HT-29 (cell line): ENCODE data around the gene BRAT1. TPM values are rescaled to one million over a fixed set of nuclear protein-coding genes. Genes with fewer than 3 reads are reported as not detected.
"Not testable (repeated sequence)": the region's sequence is repeated elsewhere in the genome, so short reads cannot be mapped to it uniquely, and the experiment has no call there.

Source experiments
- DNase-seq: peaks from one replicate; pipeline ENCODE4 v3.0.0-alpha.2; 2015; ENCODE audit warnings: low spot score
- total RNA-seq: library from RNA; depleted of rRNA; stranded (reverse); fragments of >200 nt; shearing (Covaris generic); gene quantifications from 2 replicates; pipeline ENCODE4 v1.2.3, GENCODE V29; 2014; rRNA removed

Gene BRAT1
- total RNA-seq, result 101 and 106 TPM in 2 replicates

DNA sequence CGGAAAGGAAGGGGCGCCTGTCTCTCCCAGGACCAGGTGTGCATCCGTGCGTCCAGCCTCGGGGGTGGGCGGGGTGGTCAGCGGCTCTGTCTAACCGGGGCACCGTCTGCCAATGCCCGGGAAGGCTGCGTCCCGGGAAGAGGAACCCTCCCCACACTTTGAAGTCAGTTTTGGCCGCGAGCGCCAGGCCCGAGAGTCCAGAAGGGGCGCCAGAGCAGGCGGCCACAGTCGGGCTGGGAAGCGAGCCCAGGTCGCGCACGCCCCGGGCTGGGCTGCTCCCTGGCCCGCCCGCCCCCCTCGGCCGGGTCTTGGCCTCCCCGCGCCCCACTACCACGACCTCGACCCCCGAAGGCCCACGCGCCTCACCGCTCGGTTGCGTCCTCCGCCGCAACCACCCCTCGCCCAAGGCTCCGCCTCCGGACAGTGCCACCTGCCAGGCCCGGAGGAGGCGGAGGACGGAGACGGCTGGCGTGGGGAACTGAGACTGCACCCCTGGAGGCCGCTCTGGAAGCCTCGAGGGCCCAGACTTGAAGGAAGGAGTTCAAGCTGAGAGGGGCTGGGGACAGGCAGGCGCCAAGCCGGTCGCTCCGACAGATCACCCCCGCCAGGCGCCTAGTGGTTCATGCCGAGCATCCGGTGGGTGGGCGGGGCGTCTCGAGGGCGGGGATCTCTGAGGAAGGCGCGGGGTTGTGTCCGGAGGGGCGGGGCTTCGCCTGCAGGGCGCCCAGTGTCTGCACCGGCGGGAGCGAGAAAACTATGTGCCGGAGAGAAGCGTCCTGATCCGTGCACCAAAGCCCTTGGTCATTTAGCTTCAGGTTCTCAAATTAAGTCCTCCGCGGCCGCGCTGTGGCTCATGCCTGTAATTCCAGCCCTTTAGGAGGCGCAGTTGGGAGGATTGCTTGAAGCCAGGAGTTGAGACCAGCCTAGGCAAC, at the start of gene BRAT1:
BRAT1 (minus strand) TSS at position 404 of the 932 bp plus-strand sequence. CDS start 1,093 bp downstream, outside the sequence.
- DNase-seq, result peak; percentile 97

DNA sequence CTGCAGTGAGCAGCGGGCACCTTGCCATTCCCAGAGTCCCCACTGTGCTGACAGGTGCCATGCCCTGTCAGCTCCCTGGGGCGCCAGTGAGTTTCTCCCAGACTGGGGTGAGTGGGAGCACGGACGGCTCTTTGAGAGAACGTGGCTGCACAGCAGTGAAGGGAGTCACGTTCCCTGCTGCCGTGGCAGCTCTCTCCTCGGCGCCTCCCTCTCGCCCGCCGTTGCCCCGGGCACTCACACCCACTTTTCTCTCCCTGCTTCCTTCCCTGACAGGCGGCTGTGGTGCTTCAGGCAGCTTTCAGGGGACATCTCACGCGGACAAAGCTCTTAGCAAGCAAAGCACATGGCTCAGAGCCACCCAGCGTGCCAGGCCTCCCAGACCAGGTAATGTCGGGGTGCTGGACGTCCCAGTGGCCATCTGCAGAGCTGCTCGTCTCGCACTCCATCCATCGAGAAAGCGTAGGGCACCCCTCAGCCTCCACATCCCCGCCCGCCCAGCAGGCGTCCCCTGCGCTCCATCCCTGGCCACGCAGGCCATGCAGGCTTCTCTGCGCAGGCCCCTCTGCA, 49.4 kb upstream of the BRAT1 start:
- DNase-seq, result no peak

DNA sequence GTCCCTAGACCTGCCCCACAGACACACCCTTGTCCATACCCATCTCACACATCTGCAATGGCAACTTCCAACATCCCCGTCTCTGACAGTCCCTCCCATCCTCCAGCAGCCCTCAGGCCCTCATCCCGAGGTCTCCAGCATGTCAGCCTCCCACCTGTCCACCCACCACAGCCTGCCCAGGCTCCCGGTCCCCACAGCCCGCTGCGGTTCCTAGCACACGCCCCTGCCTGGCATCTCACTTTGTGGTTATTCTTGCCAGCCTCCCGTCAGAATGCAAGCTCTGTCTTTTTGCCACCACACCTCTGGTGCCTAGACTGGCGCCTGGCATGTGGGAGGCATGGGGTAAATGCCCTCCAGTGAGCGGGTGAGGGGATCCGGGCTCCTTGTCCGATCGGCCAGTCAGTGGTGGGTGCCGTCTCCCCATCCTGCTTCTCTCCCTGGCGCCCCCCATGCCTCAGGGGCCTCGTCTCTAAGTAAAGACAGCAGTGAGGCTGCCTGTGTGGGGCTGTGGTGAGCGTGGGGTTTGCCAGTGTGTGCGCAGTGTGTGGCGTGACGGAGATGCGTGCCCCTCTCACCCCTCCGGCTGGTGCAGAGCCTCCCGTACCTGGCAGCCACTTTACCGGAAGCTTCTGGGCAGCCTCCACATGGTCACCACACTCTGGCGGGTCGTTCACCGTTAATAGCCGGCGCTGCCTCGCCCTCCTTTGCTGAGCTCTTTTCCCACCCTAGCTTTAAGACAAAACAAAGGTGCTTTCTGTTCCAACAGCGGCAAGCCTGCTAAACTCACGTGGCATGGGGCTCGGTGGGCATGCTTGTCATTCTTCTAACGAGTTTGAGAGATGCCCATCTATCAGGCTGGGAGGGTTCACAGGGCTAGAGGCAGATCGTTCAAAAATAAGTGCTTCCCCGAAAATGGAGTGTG, 48.0 kb upstream of the BRAT1 start:
- DNase-seq, result no peak

DNA sequence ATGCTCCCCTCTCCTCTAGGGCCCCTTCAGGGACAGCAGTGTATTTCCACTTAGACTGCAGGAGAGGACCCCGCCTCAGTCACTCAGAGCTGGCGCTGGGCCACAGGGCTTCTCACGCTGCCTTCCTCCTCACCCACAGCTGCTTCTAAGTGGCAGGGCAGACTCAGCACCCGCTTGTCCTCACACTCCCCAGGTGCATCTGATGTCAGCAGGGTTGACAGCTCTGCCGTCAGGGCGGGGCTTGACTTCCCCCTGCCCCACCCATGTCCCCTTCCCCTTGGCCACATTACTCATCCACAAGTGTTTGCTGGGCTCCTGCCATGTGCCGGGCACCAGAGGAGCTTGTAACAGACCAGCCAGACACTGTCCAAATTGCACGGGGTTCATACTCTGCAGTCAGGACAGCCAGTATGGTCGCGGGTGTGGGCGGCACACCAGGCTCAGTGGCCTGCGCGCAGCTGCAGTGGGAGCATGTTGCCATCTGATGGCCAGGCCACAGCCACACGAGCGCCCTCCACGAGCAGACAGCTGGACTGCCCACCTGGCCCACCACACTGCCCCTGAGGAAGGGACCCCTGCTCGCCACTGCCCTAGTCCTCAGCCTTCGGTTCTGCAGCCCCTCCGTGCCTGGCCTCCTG, 47.2 kb upstream of the BRAT1 start:
- no peak for DNase-seq

DNA sequence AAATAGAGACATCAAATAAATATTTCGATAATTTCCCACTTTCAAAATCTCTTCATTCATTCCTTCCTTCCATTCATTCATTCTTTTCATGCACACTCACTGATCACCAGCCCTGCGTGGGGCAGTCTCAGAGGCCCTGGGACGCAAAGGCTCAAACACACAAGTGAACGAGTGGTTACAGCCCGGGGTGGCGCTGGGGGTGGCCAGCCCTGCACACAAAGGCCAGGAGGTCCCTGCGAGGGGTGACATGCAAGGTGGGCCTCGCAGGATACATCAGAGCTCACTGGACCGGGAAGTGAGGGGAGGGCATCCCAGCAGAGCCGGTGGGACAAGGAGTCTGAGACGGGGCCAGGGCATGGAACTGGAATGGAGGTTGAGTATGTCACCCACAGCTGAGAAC, 46.6 kb upstream of the BRAT1 start:
- no peak for DNase-seq

DNA sequence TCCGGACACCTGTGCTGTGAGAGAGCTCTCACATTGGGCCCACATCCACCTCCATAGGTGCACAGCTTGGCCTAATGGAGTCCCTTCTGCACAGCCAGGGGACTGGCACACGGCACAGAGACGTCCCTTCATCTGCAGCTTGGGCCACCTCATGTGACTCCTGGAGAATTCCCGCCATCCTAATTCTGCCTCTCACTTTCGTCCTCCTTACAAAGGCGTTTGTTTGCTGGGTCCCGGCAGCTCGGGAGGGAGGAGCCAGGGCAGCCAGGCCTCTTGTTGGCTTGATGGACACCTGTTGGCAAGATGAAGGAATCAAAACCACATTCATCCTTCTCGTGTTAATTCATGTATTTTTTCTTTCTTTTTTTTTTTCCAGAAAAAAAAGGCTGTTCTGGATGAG, 45.7 kb upstream of the BRAT1 start:
- no peak for DNase-seq

DNA sequence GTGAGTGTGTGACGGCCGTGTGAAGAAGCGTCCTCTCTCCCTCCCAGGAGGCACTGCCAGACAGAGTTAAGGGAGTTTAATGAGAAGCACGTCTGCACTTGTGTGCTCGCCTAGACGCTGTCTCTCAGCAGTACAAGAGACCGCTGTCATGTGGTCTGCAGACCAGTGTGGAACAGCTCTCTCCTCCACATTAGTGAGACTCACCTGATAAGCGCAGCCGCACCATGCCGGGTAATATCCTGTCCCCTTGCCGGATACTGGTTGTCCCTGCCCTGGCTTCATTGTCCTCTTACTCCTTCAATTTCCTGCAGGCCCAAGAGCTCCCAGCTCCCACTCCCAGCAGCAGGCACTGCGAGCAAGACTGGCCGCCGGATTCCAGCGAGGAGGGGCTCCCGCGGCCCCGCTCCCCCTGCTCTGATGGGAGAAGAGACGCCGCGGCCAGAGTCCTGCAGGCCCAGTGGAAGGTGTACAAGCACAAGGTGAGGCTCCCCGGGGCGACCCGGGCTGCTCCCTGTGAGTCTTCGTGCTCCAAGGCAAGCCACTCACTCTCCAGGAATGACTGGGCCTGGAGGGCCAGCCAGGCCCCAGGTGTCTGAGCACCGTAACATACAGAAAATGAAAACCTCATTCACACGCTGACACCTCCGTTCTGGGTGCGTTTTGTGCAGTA, 43.0 kb upstream of the BRAT1 start:
- no peak for DNase-seq

DNA sequence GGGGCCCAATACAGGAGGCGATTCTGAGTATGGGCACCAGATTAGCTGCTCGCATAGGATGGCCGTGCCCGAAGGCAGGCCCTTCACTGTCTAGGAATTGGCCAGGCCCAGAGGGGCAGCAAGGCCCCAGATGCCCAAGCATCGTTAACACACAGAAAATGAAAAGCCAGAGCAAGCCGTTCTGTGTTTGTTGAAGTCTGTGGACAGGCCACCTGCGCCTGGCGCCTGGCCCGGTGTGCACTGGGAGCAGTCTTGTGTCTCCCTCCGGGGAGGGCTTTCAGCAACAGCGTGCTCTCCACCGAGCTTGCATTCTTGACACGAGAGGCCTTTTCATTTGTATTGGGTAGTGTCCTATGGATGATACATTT, 41.9 kb upstream of the BRAT1 start:
- DNase-seq, result no peak

DNA sequence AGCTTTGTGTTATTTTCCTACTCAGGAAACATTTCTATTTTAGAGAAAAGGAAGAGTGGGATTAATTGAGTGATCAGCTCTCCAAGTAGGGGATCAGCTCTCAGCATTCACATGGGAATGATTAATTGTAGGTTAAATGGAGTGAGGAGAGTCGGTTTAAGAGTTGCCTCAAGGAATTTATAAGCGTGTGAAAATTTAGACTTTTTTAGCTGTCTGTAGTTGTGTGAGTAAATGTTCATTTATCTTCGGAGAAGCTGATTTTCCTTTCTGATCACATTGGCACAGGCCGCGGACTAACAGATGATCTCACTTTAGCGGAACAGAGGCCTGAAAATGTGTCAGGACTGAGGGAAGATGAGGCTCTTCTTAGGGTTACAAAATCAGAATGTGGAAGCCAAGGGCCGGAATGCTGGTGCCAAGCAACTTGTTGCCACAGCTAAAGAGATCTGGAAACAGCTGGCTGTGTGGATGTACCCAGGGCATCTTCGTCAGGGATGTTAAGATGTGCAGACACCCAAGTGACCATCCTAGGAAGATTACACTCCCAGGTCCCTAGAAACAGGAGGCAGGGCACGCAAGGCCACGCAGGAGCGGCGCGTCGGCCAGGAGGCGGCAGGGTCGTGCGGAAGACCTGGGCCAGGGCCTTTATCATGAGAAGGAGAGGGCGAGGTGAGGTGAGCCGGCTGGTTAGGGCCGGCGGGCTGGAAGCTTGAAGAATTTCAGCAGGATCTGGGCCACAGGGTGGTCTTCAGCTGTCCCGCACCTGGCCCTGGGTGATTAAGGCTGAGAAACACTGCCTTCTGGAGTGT, 41.3 kb upstream of the BRAT1 start:
- DNase-seq, result no peak

DNA sequence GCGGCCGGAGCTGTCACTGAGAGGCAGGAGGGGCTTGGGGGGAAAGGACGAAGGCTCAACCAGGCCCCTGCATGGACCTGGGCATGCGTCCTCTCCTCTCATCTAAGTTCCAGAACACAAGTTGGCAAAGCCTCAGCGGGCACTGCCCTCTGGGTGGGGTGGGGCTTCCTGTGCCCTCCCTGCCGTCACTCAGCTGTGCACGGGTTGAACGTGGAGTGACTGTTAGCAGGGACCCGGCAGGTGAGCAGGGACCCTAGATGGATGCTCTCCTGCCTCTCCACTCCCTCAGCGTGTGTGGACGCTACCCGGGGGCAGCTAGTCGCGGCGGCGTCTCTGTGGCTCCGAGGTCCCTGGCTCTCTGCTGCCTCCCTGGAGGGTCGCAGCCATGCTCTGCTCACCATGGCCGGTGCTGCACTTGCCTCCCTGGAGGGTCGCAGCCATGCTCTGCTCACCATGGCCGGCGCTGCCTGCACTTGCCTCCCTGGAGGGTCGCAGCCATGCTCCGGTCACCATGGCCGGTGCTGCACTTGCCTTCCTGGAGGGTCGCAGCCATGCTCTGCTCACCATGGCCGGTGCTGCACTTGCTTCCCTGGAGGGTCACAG, 40.0 kb upstream of the BRAT1 start:
- DNase-seq, result no peak

DNA sequence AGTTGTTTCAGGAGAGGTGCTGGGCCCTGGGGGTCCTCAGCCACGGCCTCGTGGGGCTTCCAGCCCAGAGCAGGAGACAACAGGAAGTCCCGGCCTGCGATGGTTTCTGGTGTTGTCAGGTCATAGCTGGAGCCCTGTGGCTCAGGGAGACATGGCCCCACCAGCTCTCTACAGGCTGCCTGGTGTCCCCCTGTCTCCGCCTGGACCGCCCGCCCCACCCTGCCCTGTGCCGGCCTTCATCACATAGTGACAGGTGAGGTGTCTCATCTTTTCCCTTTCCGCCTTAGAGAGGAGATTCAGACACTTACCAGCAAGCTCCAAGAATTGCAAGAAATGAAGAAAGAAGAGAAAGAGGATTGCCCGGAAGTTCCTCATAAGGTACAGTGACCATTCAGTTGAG, 39.3 kb upstream of the BRAT1 start:
- no peak for DNase-seq

DNA sequence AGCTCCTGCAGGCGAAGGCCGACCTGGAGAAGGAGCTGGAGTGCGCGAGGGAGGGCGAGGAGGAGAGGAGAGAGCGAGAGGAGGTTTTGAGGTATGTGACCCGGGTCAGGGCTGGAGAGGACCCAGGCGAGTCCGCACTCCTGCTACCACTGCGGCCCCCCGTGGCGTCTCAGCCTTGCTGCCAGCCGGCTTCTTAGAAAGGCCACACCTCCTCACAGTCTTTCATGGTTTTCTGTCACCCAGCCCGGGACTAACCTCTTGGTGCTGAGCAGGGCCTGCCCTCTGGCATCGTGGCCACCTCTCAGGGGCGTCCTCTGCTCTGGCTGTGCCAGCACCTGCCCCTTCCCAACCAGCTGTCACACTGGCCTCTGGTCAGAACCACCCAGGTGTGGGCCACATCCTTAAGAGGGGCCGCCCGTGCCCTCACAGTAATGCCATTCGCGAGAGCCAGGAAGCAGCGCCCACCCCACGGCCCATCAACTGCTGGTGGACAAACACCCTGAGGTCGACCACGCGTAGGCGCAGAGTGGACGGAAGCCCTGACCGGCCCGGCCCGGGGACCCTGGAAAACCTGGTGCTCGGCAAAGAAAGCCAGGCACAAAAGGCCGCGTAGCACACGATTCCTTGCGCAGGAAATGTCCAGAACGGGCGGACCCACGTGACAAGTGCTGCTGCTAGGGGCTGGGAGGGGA, 37.9 kb upstream of the BRAT1 start:
- no peak for DNase-seq

DNA sequence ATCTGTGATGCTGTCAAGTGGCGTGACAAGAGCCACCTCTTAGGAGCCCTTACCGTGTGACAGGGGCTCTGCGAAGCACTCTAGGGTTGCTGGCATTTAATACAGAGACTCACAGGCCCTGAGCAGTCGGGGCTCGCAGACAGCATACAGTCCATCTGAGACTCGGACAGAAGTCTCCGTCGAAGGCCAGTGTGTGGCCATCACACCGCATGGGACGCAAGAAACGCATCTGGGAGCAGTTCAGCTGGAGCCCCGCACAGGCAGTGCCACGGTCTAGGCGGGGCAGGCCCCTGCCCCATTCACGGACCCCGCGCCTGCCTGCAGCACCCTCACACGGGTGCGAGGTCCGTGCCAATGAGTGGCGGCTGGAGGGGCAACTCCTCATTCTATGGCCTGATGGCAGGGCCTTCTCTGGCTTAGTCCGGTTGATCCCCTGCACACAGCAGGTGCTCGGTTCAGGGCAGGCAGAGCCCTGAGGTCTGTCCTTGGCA, 37.1 kb upstream of the BRAT1 start:
- DNase-seq, result no peak

DNA sequence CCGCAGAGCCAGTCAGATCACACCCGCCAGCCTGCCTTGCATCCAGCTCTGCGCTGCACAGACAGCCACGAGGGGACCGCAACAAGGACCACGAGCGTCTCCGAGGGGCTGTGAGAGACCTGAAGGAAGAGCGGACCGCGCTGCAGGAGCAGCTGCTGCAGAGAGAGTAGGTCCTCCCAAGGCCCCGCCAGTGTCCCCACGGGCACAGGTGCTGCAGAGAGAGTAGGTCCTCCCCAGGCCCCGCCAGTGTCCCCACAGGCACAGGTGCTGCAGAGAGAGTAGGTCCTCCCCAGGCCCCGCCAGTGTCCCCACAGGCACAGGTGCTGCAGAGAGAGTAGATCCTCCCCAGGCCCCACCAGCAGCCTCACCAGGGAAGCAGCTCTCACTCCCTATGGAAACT, 34.6 kb upstream of the BRAT1 start:
- DNase-seq, result not testable (repeated sequence)

DNA sequence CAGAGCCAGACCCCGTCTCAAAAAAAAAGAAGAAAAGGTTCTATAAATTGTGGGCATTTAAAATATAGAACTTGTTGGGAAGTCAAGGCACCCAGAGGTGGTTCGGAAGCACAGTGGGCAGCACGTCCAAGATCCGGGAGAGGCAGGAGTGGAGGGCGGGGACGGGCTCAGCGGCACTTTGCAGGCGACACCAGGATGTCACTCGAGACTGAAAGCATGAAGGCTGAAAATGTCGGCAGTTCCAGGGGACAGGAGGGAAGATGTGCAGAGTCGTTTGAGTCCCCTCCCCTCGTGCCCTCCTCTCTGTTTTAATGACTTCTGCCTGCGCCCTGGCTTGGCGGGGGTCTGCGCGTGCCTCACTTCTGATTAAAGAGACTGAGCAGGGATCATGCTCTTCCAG, 34.0 kb upstream of the BRAT1 start:
- no peak for DNase-seq

DNA sequence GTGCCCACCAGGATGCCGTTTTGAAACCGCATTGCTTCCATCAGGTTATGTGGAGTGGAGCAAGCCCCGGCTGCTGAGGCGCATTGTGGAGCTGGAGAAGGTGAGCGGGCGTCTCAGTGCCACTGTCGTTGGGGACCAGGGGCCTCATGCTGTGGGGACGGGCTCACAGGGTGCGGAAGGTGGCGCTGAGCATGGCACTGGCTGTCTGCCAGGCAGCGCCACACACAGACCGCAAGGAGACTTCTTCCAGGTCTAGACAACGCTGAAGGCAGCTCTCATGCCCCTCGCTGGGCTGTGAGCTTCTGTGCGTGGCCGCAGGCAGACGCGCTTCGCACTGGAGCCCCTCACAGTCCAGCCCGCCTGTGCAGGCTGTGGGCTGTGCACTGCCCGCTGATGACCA, 32.5 kb upstream of the BRAT1 start:
- DNase-seq, result no peak

DNA sequence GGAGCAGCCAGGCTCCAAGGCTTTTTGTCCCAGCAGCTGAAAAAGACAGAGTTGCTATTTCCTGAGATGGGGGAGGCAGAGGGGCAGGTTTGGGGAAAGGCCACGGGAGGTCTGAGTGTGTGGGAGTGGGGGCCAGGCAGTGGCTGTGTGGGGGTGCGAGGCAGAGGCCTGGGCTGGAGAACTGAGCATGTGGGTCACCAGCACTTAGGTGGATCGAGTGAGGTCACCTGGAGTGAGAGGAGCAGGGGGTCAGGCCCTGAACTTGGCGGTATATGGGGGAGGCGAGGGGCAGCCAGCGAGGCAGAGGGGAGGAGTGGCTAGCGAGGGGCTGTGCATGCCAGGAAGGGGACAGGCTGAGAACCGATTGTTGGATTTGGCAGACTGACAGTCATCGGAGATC, 31.8 kb upstream of the BRAT1 start:
- DNase-seq, result no peak

DNA sequence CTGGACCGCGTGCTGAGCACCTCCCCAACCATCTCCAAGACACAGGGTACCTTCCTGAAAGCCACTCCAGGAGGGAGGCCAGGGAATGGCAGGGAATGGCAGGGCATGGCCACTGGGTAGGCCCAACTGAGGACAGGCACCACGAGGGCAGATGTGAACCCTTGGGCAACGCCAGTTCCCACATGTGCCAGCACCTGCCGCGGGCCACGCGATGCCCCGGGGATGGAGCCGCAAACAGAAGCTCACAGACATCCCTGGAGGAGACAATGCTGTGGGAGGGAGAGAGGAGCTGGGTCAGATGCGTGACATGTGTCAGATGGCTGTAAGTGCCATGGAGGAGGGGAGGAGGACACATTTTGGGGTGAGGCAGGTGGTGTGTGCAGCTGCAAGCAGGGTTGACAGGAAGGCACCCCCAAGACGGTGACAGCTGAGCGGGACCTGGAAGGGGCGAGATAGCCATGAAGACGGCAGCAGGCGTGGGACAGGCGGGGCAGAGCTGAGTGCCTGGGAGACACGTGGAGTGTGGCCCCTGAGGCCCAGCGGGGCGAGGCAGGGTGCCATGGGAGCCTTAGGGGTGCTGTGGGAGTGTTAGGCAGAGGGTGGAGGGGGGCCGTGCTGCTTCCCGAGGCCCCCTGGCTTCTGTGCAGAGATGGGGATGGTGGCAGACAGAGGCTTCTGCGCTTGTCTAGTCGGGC, 31.1 kb upstream of the BRAT1 start:
- no peak for DNase-seq
